Left ventricle myocardium inferior (tissue), 1 donor: Measurements from ENCODE around the gene CNGA3. TPM values are rescaled to one million over a fixed set of nuclear protein-coding genes. Genes with fewer than 3 reads are reported as not detected.
"Not testable (repeated sequence)": the region's sequence is repeated elsewhere in the genome, so short reads cannot be mapped to it uniquely, and the experiment has no call there.

ENCODE experiments used
- DNase-seq: peaks from one replicate; pipeline ENCODE4 v3.0.0-alpha.2; 2020
- H3K27ac ChIP-seq: fragments of 200-600 bp; replicated peaks from 2 replicates; pipeline ENCODE4 v1.8.0; 2021
- H3K27me3 ChIP-seq: fragments of 200-600 bp; 2 replicates; pipeline ENCODE4 v1.8.0; 2021; ENCODE audit warnings: low read depth
- H3K36me3 ChIP-seq: fragments of 200-600 bp; 2 replicates; pipeline ENCODE4 v1.8.0; 2021
- H3K4me1 ChIP-seq: fragments of 200-600 bp; 2 replicates; pipeline ENCODE4 v1.8.0; 2021
- H3K4me3 ChIP-seq: fragments of 200-600 bp; 2 replicates; pipeline ENCODE4 v1.8.0; 2021; ENCODE audit warnings: mild to moderate bottlenecking, moderate library complexity
- H3K9me3 ChIP-seq: fragments of 200-600 bp; replicated peaks from 2 replicates; pipeline ENCODE4 v1.8.0; 2021
- intact Hi-C: fragments of 100-400 bp; cut with micrococcal nuclease; formaldehyde crosslinking; loops from one replicate; pipeline ENCODE4 v1.11.0; 2022
- total RNA-seq: library from RNA; stranded (reverse); fragmentation: NEBNext Ultra II Directional; extraction: Animal tissue kit (Norgen Biotek cat#: 25700); gene quantifications from one replicate; pipeline ENCODE4 v1.2.1, GENCODE V29; 2021
- TF ChIP-seq, protein P1 (sequence below): fragments of 200-600 bp; IDR thresholded peaks from 2 replicates; pipeline ENCODE4 v1.8.0; 2021; ENCODE audit warnings: antibody characterized with exemption, mild to moderate bottlenecking, borderline replicate concordance
- donor health status: DM: no; HTN: yes; CAD: no; lungs with severe emphysema.

Gene CNGA3
- total RNA-seq, 1 donor from 2014 or later = not detected

DNA sequence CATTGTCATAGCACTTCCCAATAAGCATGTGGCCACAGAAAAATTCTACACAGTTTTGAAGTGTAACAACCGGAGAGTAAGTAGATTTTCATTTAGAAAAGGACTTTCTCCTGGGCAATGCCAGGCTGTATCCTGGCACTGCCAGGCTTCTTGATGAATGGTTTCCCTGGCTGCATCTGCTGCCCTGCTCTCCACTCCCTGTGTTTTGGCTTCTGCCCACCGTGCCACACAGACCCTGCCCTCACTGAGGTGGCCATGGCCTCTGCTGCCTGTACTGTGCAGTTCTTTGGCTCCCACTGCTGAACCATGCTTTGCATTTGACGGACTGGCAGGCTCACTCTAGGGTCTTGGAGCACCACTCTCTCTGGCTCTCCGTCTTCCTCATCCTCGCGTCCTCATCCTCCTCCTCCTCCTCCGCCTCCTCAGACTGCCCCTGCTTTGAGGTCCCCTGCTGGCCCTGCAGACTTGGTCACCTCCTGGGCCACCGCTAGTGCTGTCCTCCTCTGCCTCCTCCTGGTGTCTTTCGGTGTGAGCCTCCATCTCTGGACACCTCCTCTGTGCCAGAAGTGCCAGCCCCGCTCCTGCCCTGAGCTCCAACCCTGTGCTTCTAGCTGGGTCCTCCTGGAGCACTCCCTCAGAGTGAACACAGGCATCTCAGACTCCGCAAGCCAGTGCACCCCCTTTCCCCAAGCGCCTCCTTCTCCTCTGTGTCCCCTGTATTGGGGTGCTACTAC is 45.9 kb upstream of the CNGA3 start:
- Histone ChIP-seq H3K4me3 (no peak overlapping the region), H3K4me1 (no peaks in the 10 kb centered on the region), H3K36me3 (no peaks in the 10 kb centered on the region), H3K9me3 (no peaks in the 10 kb centered on the region), H3K27me3 (peaks cover 20% of the 10 kb centered on the region), H3K27ac (no peak overlapping the region)
- intact Hi-C loops = no loop called here
- DNase-seq = no peak
- TF ChIP-seq, protein P1, sequence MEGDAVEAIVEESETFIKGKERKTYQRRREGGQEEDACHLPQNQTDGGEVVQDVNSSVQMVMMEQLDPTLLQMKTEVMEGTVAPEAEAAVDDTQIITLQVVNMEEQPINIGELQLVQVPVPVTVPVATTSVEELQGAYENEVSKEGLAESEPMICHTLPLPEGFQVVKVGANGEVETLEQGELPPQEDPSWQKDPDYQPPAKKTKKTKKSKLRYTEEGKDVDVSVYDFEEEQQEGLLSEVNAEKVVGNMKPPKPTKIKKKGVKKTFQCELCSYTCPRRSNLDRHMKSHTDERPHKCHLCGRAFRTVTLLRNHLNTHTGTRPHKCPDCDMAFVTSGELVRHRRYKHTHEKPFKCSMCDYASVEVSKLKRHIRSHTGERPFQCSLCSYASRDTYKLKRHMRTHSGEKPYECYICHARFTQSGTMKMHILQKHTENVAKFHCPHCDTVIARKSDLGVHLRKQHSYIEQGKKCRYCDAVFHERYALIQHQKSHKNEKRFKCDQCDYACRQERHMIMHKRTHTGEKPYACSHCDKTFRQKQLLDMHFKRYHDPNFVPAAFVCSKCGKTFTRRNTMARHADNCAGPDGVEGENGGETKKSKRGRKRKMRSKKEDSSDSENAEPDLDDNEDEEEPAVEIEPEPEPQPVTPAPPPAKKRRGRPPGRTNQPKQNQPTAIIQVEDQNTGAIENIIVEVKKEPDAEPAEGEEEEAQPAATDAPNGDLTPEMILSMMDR = no peak

DNA sequence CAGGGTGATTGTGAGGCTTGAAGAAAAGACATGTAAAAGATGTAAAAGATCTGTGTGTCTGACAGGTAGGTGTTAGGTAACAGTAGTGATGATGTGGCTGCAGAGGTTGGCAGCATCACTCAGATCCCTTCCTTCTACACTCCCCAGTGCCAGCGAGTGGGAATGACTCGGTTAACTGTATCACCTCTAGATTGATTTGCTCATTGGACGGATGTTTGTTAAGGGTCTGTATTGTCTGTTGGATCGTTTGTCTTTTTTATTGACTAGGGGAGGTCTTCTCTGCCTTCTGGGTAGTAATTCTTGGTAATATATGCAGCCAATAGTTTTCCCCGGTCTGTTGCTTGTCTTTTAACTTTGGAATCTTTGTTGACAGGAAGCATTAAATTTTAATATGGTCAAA is 44.8 kb upstream of the CNGA3 start:
- Histone ChIP-seq H3K36me3 (no peaks in the 10 kb centered on the region), H3K27me3 (peaks cover 27% of the 10 kb centered on the region), H3K4me3 (no peak overlapping the region), H3K9me3 (no peaks in the 10 kb centered on the region), H3K4me1 (no peaks in the 10 kb centered on the region), H3K27ac (no peak overlapping the region)
- DNase-seq = no peak
- TF ChIP-seq, protein P1 = no peak
- intact Hi-C loops = no loop called here

DNA sequence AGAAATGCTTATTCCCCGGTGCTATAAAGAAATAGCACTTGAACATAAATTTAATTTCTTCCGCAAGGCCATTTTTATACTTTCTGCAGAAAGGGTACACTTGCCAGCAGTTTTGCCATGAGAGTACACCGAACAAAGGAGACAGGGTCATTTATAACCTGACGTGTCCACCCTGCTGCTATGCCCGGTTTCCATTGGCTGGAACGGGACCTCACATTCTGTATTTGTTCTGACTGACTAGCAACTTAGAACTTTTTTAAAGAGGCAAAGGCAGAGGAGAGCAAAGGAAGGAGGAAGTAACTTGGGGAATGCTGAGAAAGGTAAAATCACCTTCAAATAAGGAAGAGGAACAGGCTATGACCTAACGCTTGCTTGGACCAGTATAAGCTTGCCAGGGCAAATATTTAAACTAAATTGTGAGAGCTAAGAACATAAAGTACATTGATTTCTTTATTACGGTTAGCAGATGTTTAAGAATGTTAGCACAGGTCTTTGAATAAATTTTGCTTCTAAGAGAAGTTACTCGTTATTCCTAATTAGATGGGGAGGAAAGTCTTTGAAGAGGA is 39.0 kb upstream of the CNGA3 start:
- H3K4me1 ChIP-seq, intact Hi-C loops, H3K27ac ChIP-seq, H3K36me3 ChIP-seq, H3K4me3 ChIP-seq, DNase-seq, H3K9me3 ChIP-seq: not testable (repeated sequence)
- peaks cover 78% of the 10 kb centered on the region for H3K27me3 ChIP-seq

DNA sequence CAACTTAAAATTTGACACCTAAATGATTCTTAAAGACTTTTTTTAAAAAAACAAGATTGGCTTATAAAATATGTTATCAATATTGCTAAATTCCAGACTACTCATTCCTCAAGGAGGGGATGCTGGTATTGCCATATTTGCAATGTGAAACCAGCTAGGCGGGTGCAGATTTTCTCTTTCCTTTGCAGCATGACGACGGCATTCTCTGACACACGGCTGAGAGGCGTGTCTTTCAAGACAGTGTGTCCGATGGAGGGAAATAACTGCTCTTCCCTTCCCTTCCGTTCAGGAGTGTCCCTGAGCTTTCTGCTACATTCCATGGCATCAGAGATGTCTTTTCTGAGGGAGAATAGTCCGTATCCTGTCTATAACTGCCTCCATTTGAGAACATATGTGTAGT is 38.2 kb upstream of the CNGA3 start:
- Histone ChIP-seq H3K36me3 (no peaks in the 10 kb centered on the region), H3K27ac (no peak overlapping the region), H3K27me3 (peaks cover 76% of the 10 kb centered on the region), H3K4me3 (no peak overlapping the region), H3K4me1 (no peaks in the 10 kb centered on the region), H3K9me3 (no peaks in the 10 kb centered on the region)
- TF ChIP-seq, protein P1 = no peak
- DNase-seq = no peak
- intact Hi-C loops = no loop called here

DNA sequence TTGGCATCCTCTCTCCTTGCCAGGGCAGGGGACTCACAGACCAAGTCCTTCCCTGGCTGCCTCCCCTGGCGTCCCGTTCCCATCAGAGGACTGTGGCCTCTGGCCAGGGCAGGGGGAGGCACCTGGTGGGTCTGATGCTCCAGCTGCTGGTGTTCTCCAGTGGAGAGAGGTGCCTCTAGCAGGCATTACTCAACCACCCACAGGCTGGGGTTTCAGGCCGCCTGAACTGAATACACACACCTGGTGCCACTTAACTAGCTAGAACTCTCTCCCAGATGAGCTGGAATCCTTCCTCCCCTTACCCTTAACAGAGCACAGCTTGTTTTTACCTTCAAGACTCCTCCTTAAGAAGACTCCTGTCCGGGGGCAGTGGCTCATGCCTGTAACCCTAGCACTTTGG is 37.7 kb upstream of the CNGA3 start:
- TF ChIP-seq, protein P1 = no peak
- DNase-seq = no peak
- H3K4me1 ChIP-seq = no peaks in the 10 kb centered on the region
- intact Hi-C loops = no loop called here
- no peaks in the 10 kb centered on the region for H3K36me3 ChIP-seq
- H3K27me3 ChIP-seq = peaks cover 75% of the 10 kb centered on the region
- H3K27ac ChIP-seq = no peak overlapping the region
- H3K9me3 ChIP-seq = no peaks in the 10 kb centered on the region
- no peak overlapping the region for H3K4me3 ChIP-seq

DNA sequence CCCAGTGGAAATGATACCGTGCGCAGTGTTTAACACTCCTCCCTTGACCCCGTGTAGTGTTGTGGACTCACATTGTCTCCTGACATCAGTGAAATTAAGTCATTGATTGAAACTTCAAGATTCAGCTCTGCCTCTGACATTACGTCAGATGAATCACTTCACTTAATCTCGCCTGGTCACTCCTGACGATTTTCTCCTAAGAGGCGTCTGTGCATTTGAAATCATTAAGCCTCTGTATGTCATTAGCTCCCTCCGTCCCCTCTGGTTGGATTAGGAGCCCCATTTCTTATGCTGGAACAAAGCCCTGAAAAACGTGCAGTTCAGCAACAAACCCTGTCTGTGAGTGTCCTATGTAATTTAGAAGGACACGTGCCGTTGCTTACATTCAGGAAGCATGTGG is 36.7 kb upstream of the CNGA3 start:
- H3K27me3 ChIP-seq = peaks cover 68% of the 10 kb centered on the region
- H3K4me1 ChIP-seq = no peaks in the 10 kb centered on the region
- no peak for DNase-seq
- no peaks in the 10 kb centered on the region for H3K9me3 ChIP-seq
- no peak overlapping the region for H3K27ac ChIP-seq
- H3K36me3 ChIP-seq = no peaks in the 10 kb centered on the region
- H3K4me3 ChIP-seq = no peak overlapping the region
- TF ChIP-seq, protein P1 = no peak
- intact Hi-C loops = no loop called here
